Adrenal gland (tissue), 5 donors: ENCODE results near the gene ELOB.

ENCODE experiments used
- CTCF ChIP-seq, 6 experiments: fragments of 450-650 bp in 4 of 6; fragments of 200-600 bp in 2 of 6; sonication (generic) in 1 of 6; IDR thresholded peaks; 1 replicate in 5 of 6; 2 replicates in 1 of 6; pipeline versions ENCODE4 v1.5.1 to v1.8.0; 2016 to 2021; ENCODE audit warnings: antibody characterized with exemption in 6 of 6, mild to moderate bottlenecking in 2 of 6, moderate library complexity in 1 of 6
- POLR2A ChIP-seq, 2 donors: fragments of 450-650 bp; IDR thresholded peaks; one replicate each; pipeline ENCODE4 v1.6.1; 2017; ENCODE audit warnings: antibody characterized with exemption in 2 of 2, mild to moderate bottlenecking in 2 of 2, moderate library complexity in 1 of 2
- donor health status: DM: no; HTN: no; CAD: no.

DNA sequence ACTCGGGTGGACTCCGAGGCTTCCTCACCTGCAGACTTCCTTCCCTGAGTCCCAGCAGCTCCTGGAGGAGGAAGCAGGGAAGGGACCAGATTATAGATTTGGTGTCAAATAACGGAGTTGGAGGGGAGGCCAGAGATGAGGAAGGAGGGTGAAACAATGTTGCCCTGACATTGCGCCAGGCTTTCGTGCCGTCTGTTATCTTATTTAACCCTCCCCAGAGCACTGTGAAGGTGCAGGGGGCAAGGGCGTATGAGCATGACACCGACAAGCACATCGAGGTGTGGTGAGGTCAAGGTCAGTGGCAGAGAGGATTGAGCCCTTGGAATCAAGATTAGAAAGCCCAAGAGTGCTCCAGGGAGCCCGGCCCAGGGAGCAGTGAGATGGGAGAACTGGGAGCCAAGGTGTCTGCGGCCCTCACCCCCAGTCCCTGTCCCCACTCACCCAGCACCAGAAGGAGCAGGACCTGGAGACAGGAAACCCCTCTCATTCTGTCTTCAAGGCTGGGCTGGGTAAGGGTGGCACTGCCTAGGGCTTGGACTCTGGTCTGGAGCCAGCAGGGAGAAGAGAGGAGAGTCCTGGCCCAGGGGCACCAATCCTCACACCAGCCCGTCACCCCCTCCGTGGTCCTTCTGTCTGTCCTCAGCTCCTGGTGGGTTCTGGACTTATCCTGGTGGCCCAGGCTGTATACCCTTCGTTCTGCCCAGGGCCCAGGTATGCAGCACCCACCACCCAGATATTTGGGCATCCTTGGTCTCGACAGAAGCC lies 9.2 kb upstream of the ELOB start:
- TF ChIP-seq CTCF (IDR thresholded peaks at IDR 0.05) = no peak
- TF ChIP-seq POLR2A (IDR thresholded peaks at IDR 0.05) = no peak
